Effector memory CD8-positive, alpha-beta T cell (primary cell): ENCODE measurements around the gene ARHGAP33.

Experiments
- ATAC-seq: fragments of 150-1000 bp; cut with Tn5 transposase; replicated peaks from 2 replicates; pipeline ENCODE4 v1.10.0; 2021; ENCODE audit warnings: mild to moderate bottlenecking, moderate library complexity
- DNase-seq, 3 experiments: peaks; one replicate each; pipeline ENCODE4 v3.0.0; 2021
- H3K27ac Mint-ChIP-seq, 2 donors: one replicate each; pipeline ENCODE4 v1.8.0; 2022; ENCODE audit warnings: mild to moderate bottlenecking in 2 of 2, mixed read lengths in 2 of 2, moderate library complexity in 2 of 2
- H3K27me3 Mint-ChIP-seq, 2 donors: one replicate each; pipeline ENCODE4 v1.8.0; 2022; ENCODE audit warnings: mixed read lengths in 2 of 2
- H3K36me3 Mint-ChIP-seq: one replicate; pipeline ENCODE4 v1.8.0; 2022; ENCODE audit warnings: mild to moderate bottlenecking, moderate library complexity, mixed read lengths; ENCODE audit not compliant: insufficient read depth
- H3K4me1 Mint-ChIP-seq, 2 donors: one replicate each; pipeline ENCODE4 v1.8.0; 2022; ENCODE audit warnings: low read depth in 2 of 2, mixed read lengths in 2 of 2
- H3K4me3 Mint-ChIP-seq, 2 donors: one replicate each; pipeline ENCODE4 v1.8.0; 2022; ENCODE audit warnings: mild to moderate bottlenecking in 2 of 2, mixed read lengths in 2 of 2, moderate library complexity in 2 of 2
- H3K9me3 Mint-ChIP-seq, 2 donors: one replicate each; pipeline ENCODE4 v1.8.0; 2022; ENCODE audit warnings: mixed read lengths in 2 of 2
- total RNA-seq, 9 experiments: gene quantifications; one replicate each; lab custom pipeline; 2026; lab: John Stamatoyannopoulos, UW

Gene ARHGAP33, protein sequence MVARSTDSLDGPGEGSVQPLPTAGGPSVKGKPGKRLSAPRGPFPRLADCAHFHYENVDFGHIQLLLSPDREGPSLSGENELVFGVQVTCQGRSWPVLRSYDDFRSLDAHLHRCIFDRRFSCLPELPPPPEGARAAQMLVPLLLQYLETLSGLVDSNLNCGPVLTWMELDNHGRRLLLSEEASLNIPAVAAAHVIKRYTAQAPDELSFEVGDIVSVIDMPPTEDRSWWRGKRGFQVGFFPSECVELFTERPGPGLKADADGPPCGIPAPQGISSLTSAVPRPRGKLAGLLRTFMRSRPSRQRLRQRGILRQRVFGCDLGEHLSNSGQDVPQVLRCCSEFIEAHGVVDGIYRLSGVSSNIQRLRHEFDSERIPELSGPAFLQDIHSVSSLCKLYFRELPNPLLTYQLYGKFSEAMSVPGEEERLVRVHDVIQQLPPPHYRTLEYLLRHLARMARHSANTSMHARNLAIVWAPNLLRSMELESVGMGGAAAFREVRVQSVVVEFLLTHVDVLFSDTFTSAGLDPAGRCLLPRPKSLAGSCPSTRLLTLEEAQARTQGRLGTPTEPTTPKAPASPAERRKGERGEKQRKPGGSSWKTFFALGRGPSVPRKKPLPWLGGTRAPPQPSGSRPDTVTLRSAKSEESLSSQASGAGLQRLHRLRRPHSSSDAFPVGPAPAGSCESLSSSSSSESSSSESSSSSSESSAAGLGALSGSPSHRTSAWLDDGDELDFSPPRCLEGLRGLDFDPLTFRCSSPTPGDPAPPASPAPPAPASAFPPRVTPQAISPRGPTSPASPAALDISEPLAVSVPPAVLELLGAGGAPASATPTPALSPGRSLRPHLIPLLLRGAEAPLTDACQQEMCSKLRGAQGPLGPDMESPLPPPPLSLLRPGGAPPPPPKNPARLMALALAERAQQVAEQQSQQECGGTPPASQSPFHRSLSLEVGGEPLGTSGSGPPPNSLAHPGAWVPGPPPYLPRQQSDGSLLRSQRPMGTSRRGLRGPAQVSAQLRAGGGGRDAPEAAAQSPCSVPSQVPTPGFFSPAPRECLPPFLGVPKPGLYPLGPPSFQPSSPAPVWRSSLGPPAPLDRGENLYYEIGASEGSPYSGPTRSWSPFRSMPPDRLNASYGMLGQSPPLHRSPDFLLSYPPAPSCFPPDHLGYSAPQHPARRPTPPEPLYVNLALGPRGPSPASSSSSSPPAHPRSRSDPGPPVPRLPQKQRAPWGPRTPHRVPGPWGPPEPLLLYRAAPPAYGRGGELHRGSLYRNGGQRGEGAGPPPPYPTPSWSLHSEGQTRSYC
- total RNA-seq = 2.1 to 14.0 (median 7.1) reads per million in 9 experiments

- H3K36me3 Mint-ChIP-seq = peaks cover 6% of the 10 kb centered on the region
- H3K4me3 Mint-ChIP-seq = peak within 1 kb of the TSS; percentile 72 to 86
- H3K4me1 Mint-ChIP-seq = peaks cover 18% of the 10 kb centered on the region in 2 donors
- H3K9me3 Mint-ChIP-seq = no peaks in the 10 kb centered on the region
- H3K27ac Mint-ChIP-seq = peak within 1 kb of the TSS; percentile 38 to 73
- H3K27me3 Mint-ChIP-seq = no peaks in the 10 kb centered on the region
- ATAC-seq = peak; percentile 97
- DNase-seq = peak; percentile 97 to 99 (median 99)
Observed at GRCh38 chr19:35775298-35776101, at the start of gene ARHGAP33. Gene ARHGAP33 (plus strand): TSS chr19:35775564. CDS start chr19:35775659, 95 bp downstream.

- DNase-seq (no peak), ATAC-seq (no peak)
- peaks cover 5 to 10% of the 10 kb centered on the region in 2 donors for H3K4me1 Mint-ChIP-seq
- no peaks in the 10 kb centered on the region for H3K9me3 Mint-ChIP-seq
- peaks cover 82% of the 10 kb centered on the region for H3K36me3 Mint-ChIP-seq
- no peak overlapping the region for H3K4me3 Mint-ChIP-seq
- H3K27me3 Mint-ChIP-seq = no peaks in the 10 kb centered on the region
- peak overlapping the region in 1 of 2 donors; percentile 80 for H3K27ac Mint-ChIP-seq
Observed at GRCh38 chr19:35727053-35727955, 48.1 kb upstream of the ARHGAP33 start.

GRCh38 chr19:35727956-35728706 is 47.2 kb upstream of the ARHGAP33 start:
- Mint-ChIP-seq H3K27ac (peak overlapping the region in 1 of 2 donors; percentile 80), H3K4me3 (no peak overlapping the region), H3K36me3 (peaks cover 80% of the 10 kb centered on the region), H3K4me1 (peaks cover 5 to 10% of the 10 kb centered on the region in 2 donors), H3K27me3 (no peaks in the 10 kb centered on the region), H3K9me3 (no peaks in the 10 kb centered on the region)
- DNase-seq (no peak), ATAC-seq (no peak)

GRCh38 chr19:35729021-35729420 is 46.3 kb upstream of the ARHGAP33 start:
- Mint-ChIP-seq H3K4me1 (peaks cover 8 to 13% of the 10 kb centered on the region in 2 donors), H3K27me3 (no peaks in the 10 kb centered on the region), H3K4me3 (no peak overlapping the region), H3K9me3 (no peaks in the 10 kb centered on the region), H3K36me3 (peaks cover 79% of the 10 kb centered on the region), H3K27ac (no peak overlapping the region)
- ATAC-seq = no peak
- DNase-seq = no peak

DNA sequence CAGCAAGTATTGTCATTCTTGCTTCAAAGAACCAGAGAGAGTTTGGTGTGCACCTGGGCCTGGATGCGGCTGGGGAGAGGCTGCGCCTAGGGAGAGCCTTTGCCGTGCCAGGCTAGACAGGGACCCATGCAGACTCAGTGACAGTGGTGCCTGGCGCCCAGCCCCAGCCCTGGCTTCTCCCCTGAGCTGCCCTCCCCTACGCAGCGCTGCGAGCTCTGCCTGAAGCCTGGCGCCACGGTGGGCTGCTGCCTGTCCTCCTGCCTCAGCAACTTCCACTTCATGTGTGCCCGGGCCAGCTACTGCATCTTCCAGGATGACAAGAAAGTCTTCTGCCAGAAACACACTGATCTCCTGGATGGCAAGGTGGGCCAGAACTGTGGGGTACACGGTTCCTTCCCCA is 45.6 kb upstream of the ARHGAP33 start:
- Mint-ChIP-seq H3K27ac (no peak overlapping the region), H3K9me3 (no peaks in the 10 kb centered on the region), H3K4me3 (no peak overlapping the region), H3K27me3 (no peaks in the 10 kb centered on the region), H3K4me1 (peaks cover 13 to 16% of the 10 kb centered on the region in 2 donors), H3K36me3 (peaks cover 78% of the 10 kb centered on the region)
- ATAC-seq (no peak), DNase-seq (no peak)

GRCh38 chr19:35730326-35730725 is 45.0 kb upstream of the ARHGAP33 start:
- Mint-ChIP-seq H3K9me3 (no peaks in the 10 kb centered on the region), H3K4me3 (no peak overlapping the region), H3K27ac (peak overlapping the region in 1 of 2 donors; percentile 23), H3K27me3 (no peaks in the 10 kb centered on the region), H3K4me1 (peaks cover 13 to 16% of the 10 kb centered on the region in 2 donors), H3K36me3 (peaks cover 78% of the 10 kb centered on the region)
- ATAC-seq = no peak
- no peak for DNase-seq

DNA sequence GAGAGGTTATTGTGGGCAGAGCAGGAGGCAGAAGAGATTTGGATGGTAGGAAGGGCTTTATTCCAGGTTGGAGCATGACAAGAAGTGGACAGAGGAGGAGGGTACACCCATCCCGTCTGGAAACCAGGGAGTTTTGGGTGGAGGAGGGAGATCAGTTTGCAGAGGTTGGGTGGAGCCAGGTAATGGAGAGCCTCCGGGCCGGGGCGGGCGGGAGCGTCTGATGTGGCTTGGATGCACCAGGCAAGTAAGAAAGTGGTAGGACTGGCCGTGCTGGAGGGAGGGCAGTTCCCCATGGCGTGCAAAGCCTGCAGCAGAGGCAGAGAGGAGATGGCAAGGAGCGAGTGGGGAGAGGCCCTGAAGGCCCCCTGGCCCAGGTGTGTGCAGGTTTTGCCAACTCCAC is 44.0 kb upstream of the ARHGAP33 start:
- DNase-seq (no peak), ATAC-seq (no peak)
- Mint-ChIP-seq H3K27ac (peak overlapping the region; percentile 23 to 26), H3K27me3 (no peaks in the 10 kb centered on the region), H3K4me3 (no peak overlapping the region), H3K36me3 (peaks cover 77% of the 10 kb centered on the region), H3K4me1 (peaks cover 15 to 16% of the 10 kb centered on the region in 2 donors), H3K9me3 (no peaks in the 10 kb centered on the region)

- DNase-seq (no peak), ATAC-seq (no peak)
- Mint-ChIP-seq H3K36me3 (peaks cover 74% of the 10 kb centered on the region), H3K4me3 (no peak overlapping the region), H3K27me3 (no peaks in the 10 kb centered on the region), H3K9me3 (no peaks in the 10 kb centered on the region), H3K27ac (peak overlapping the region in 1 of 2 donors; percentile 23), H3K4me1 (peaks cover 16% of the 10 kb centered on the region in 2 donors)
Observed at GRCh38 chr19:35731779-35732405, 43.5 kb upstream of the ARHGAP33 start.

DNA sequence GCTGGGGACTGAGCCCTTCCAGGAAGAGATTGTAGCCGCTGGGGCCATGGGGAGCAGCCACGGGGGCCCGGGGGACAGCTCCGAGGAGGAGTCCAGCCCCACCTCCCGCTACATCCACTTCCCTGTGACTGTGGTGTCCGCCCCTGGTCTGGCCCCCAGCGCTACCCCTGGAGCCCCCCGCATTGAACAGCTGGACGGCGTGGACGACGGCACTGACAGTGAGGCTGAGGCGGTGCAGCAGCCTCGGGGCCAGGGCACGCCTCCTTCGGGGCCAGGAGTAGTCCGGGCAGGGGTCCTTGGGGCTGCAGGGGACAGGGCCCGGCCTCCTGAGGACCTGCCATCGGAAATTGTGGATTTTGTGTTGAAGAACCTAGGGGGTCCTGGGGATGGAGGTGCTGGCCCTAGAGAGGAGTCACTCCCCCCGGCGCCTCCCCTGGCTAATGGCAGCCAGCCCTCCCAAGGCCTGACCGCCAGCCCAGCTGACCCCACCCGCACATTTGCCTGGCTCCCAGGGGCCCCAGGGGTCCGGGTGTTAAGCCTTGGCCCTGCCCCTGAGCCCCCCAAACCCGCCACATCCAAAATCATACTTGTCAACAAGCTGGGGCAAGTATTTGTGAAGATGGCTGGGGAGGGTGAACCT is 42.7 kb upstream of the ARHGAP33 start:
- peaks cover 73% of the 10 kb centered on the region for H3K36me3 Mint-ChIP-seq
- ATAC-seq = no peak

GRCh38 chr19:35733180-35734125 is 41.9 kb upstream of the ARHGAP33 start:
- ATAC-seq = no peak
- Mint-ChIP-seq H3K27ac (peak overlapping the region; percentile 45 to 73), H3K36me3 (peaks cover 72% of the 10 kb centered on the region), H3K4me1 (peaks cover 16 to 18% of the 10 kb centered on the region in 2 donors), H3K9me3 (no peaks in the 10 kb centered on the region), H3K27me3 (no peaks in the 10 kb centered on the region), H3K4me3 (no peak overlapping the region)
- no peak for DNase-seq

More for the DNA sequence above, 42.7 kb upstream of the ARHGAP33 start:
- Mint-ChIP-seq H3K4me3 (no peak overlapping the region), H3K27me3 (no peaks in the 10 kb centered on the region), H3K9me3 (no peaks in the 10 kb centered on the region), H3K27ac (no peak overlapping the region), H3K4me1 (peaks cover 16 to 18% of the 10 kb centered on the region in 2 donors)
- no peak for DNase-seq
